Type B pancreatic cell (in vitro differentiated cells): ENCODE results near the gene JOSD1. TPM values are rescaled to one million over a fixed set of nuclear protein-coding genes. Genes with fewer than 3 reads are reported as not detected.

Experiments
- DNase-seq: peaks from one replicate; pipeline ENCODE4 v3.0.0; 2021; ENCODE audit warnings: mixed read lengths; ENCODE audit not compliant: unreplicated experiment; ENCODE audit errors: extremely low spot score
- H3K27ac Mint-ChIP-seq: 2 replicates; pipeline ENCODE4 v1.8.0; 2021; ENCODE audit warnings: mild to moderate bottlenecking, mixed read lengths
- H3K27me3 Mint-ChIP-seq: 2 replicates; pipeline ENCODE4 v1.8.0; 2021; ENCODE audit warnings: mixed read lengths
- H3K36me3 Mint-ChIP-seq: 2 replicates; pipeline ENCODE4 v1.8.0; 2021; ENCODE audit warnings: mixed read lengths
- H3K4me1 Mint-ChIP-seq: one replicate; pipeline ENCODE4 v1.8.0; 2021; ENCODE audit warnings: mixed read lengths; ENCODE audit not compliant: unreplicated experiment
- H3K4me3 Mint-ChIP-seq: 2 replicates; pipeline ENCODE4 v1.8.0; 2021; ENCODE audit warnings: mild to moderate bottlenecking, mixed read lengths
- H3K9me3 Mint-ChIP-seq: 2 replicates; pipeline ENCODE4 v1.8.0; 2021; ENCODE audit warnings: mixed read lengths
- total RNA-seq: library from RNA; stranded (reverse); gene quantifications from 2 replicates; pipeline ENCODE4 v1.2.1, GENCODE V29; 2021; ENCODE audit warnings: low replicate concordance
- TF ChIP-seq, protein P1 (sequence below): fragments of 200-600 bp; sonication (generic); conservative IDR thresholded peaks from 2 replicates; pipeline ENCODE4 v1.5.0; 2021; ENCODE audit warnings: antibody characterized with exemption, mild to moderate bottlenecking

JOSD1 gene
- total RNA-seq, 1 donor from 2014 or later, result 43.4 TPM

DNA sequence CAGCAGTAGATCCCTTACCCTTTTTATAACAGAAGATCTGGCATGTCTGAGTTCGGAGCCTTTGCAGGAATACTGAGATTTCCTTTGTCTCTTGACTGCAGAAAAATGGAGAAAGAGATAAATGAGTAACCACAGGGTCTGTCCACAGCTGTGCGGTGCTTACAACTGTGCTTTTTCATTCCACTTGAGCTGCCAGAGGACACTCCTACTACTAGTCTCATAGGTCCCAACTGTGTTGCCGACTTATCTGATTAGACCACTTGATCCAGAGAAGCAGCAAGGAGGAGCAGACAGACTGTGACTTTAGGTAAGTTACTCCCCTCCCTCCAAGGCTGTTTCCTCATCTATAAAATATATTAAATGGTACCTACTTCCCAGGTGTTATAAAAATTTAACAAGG lies 62.0 kb downstream of the JOSD1 start:
- DNase-seq, result no peak
- no peak overlapping the region for H3K27ac Mint-ChIP-seq
- no peaks in the 10 kb centered on the region for H3K27me3 Mint-ChIP-seq
- TF ChIP-seq, protein P1, sequence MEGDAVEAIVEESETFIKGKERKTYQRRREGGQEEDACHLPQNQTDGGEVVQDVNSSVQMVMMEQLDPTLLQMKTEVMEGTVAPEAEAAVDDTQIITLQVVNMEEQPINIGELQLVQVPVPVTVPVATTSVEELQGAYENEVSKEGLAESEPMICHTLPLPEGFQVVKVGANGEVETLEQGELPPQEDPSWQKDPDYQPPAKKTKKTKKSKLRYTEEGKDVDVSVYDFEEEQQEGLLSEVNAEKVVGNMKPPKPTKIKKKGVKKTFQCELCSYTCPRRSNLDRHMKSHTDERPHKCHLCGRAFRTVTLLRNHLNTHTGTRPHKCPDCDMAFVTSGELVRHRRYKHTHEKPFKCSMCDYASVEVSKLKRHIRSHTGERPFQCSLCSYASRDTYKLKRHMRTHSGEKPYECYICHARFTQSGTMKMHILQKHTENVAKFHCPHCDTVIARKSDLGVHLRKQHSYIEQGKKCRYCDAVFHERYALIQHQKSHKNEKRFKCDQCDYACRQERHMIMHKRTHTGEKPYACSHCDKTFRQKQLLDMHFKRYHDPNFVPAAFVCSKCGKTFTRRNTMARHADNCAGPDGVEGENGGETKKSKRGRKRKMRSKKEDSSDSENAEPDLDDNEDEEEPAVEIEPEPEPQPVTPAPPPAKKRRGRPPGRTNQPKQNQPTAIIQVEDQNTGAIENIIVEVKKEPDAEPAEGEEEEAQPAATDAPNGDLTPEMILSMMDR, result no peak
- no peaks in the 10 kb centered on the region for H3K9me3 Mint-ChIP-seq
- H3K4me1 Mint-ChIP-seq, result no peaks in the 10 kb centered on the region
- H3K4me3 Mint-ChIP-seq, result no peak overlapping the region
- H3K36me3 Mint-ChIP-seq, result peaks cover 30% of the 10 kb centered on the region

DNA sequence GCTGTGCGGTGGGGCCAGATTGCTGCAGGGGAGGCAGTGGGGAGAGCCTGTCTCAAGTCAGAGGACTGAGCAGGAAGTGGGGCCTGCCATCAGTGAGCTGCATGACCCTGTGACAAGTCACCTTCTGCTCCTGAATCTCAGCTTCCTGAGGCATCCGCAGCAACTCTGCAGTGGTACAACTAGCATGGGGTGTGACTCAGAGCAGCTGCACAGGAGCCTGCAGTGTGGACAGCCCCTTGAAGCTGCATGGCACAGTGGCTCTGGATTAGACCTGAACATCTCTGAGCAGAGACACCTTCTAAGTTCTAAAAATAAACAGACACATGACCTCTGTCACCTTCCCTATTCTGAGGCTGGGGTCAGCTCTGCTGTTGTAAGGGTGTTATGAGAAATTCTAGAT lies 62.5 kb downstream of the JOSD1 start:
- H3K36me3 Mint-ChIP-seq, result peaks cover 26% of the 10 kb centered on the region
- no peaks in the 10 kb centered on the region for H3K27me3 Mint-ChIP-seq
- TF ChIP-seq, protein P1, result no peak
- H3K27ac Mint-ChIP-seq, result no peak overlapping the region
- no peaks in the 10 kb centered on the region for H3K4me1 Mint-ChIP-seq
- no peak overlapping the region for H3K4me3 Mint-ChIP-seq
- H3K9me3 Mint-ChIP-seq, result no peaks in the 10 kb centered on the region
- no peak for DNase-seq

Other genes with a start within 250 kb of the JOSD1 start
- gene KCNJ4, start 245.7 kb downstream of the JOSD1 start, total RNA-seq, result 1.3 and 2.0 TPM in 2 replicates
- gene KDELR3, start 232.8 kb downstream of the JOSD1 start, total RNA-seq, result 10.6 and 24.2 TPM in 2 replicates
- 377 and 531 TPM in 2 replicates for gene DDX17, start 194.6 kb downstream of the JOSD1 start, total RNA-seq
- gene DMC1, start 130.8 kb downstream of the JOSD1 start, total RNA-seq, result 2.5 and 5.6 TPM in 2 replicates
- gene FAM227A, start 44.6 kb downstream of the JOSD1 start, total RNA-seq, result 5.0 and 11.2 TPM in 2 replicates
- gene CBY1, start 44.3 kb downstream of the JOSD1 start, total RNA-seq, result 48.9 and 53.5 TPM in 2 replicates
- gene TOMM22, start 19.0 kb downstream of the JOSD1 start, total RNA-seq, result 80.8 and 91.6 TPM in 2 replicates
- 47.1 and 60.1 TPM in 2 replicates for gene GTPBP1, start 5.0 kb upstream of the JOSD1 start, total RNA-seq
- 43.5 and 70.5 TPM in 2 replicates for gene SUN2, start 55.1 kb upstream of the JOSD1 start, total RNA-seq
- 23.9 and 31.5 TPM in 2 replicates for gene DNAL4, start 93.2 kb upstream of the JOSD1 start, total RNA-seq
- 5.9 and 6.9 TPM in 2 replicates for gene NPTXR, start 143.1 kb upstream of the JOSD1 start, total RNA-seq
- 93.5 and 116 TPM in 2 replicates for gene CBX6, start 171.3 kb upstream of the JOSD1 start, total RNA-seq